GM23248 (cell line): ENCODE data around the gene AP3B1. TPM values are rescaled to one million over a fixed set of nuclear protein-coding genes. Genes with fewer than 3 reads are reported as not detected.

Experiments used
- DNase-seq: peaks from one replicate; pipeline ENCODE4 v3.0.0-alpha.2; 2015
- H2AFZ ChIP-seq: fragments of 200-600 bp; sonication (generic); 2 replicates; pipeline ENCODE4 v1.6.1; 2016; ENCODE audit warnings: antibody characterized with exemption
- H3F3A ChIP-seq: fragments of 200-600 bp; sonication (generic); 2 replicates; pipeline ENCODE4 v1.6.1; 2016; ENCODE audit warnings: mild to moderate bottlenecking, antibody characterized with exemption, mixed run types; ENCODE audit not compliant: insufficient read depth
- H3K27ac ChIP-seq: fragments of 200-600 bp; sonication (generic); 2 replicates; pipeline ENCODE4 v1.5.1; 2016; ENCODE audit warnings: mild to moderate bottlenecking
- H3K27me3 ChIP-seq: fragments of 200-600 bp; sonication (generic); replicated peaks from 2 replicates; pipeline ENCODE4 v1.6.1; 2016; ENCODE audit warnings: mild to moderate bottlenecking; ENCODE audit not compliant: insufficient read depth
- H3K36me3 ChIP-seq: fragments of 200-600 bp; sonication (generic); 2 replicates; pipeline ENCODE4 v1.6.1; 2016; ENCODE audit warnings: low read depth, mild to moderate bottlenecking
- H3K4me1 ChIP-seq: fragments of 200-600 bp; sonication (generic); 2 replicates; pipeline ENCODE4 v1.6.1; 2016; ENCODE audit warnings: mild to moderate bottlenecking; ENCODE audit not compliant: insufficient read depth
- H3K4me2 ChIP-seq: fragments of 200-600 bp; sonication (generic); one replicate; pipeline ENCODE4 v1.6.1; 2016; ENCODE audit warnings: mild to moderate bottlenecking; ENCODE audit not compliant: unreplicated experiment
- H3K4me3 ChIP-seq: fragments of 200-600 bp; sonication (generic); 2 replicates; pipeline ENCODE4 v1.5.1; 2016; ENCODE audit warnings: mild to moderate bottlenecking
- H3K79me2 ChIP-seq: fragments of 200-600 bp; sonication (generic); 2 replicates; pipeline ENCODE4 v1.6.1; 2016; ENCODE audit warnings: mild to moderate bottlenecking; ENCODE audit not compliant: insufficient read depth
- H3K9ac ChIP-seq: fragments of 200-600 bp; sonication (generic); 2 replicates; pipeline ENCODE4 v1.6.1; 2016; ENCODE audit warnings: mild to moderate bottlenecking
- H3K9me2 ChIP-seq: fragments of 200-600 bp; sonication (generic); 2 replicates; pipeline ENCODE4 v1.6.1; 2016; ENCODE audit warnings: mixed run types, mild to moderate bottlenecking, moderate library complexity; ENCODE audit not compliant: insufficient read depth
- H3K9me3 ChIP-seq: fragments of 200-600 bp; sonication (generic); one replicate; pipeline ENCODE4 v1.6.1; 2017; ENCODE audit warnings: low read depth
- H4K20me1 ChIP-seq: fragments of 200-600 bp; sonication (generic); 2 replicates; pipeline ENCODE4 v1.6.0; 2016; ENCODE audit not compliant: insufficient read depth
- EZH2 ChIP-seq: fragments of 200-600 bp; sonication (generic); IDR thresholded peaks from 2 replicates; pipeline ENCODE4 v1.6.1; 2018; ENCODE audit warnings: antibody characterized with exemption, mild to moderate bottlenecking; ENCODE audit not compliant: insufficient read depth, poor library complexity, severe bottlenecking
- EZH2phosphoT487 ChIP-seq: fragments of 200-600 bp; sonication (generic); IDR thresholded peaks from 2 replicates; pipeline ENCODE4 v1.6.1; 2018; ENCODE audit warnings: antibody characterized with exemption, moderate library complexity, mild to moderate bottlenecking, low read depth; ENCODE audit not compliant: insufficient read depth
- WGBS, 2 experiments: methylation state at CpG; one replicate each; pipeline ENCODE4 v1.1.6; 2015 to 2017; ENCODE audit warnings: low lambda C conversion rate in 2 of 2, low coverage in 1 of 2; ENCODE audit errors: missing lambda C conversion rate in 2 of 2; 5-methylcytosine and 5-hydroxymethylcytosine counted together
- in situ Hi-C: fragments of 300-500 bp; cut with MboI; formaldehyde crosslinking; loops from 2 replicates; pipeline ENCODE4 v1.15.0; 2020
- polyA plus RNA-seq: library from polyadenylated mRNA; unstranded; fragments of >200 nt; fragmentation: Nextera tagmentation; extraction: Ambion mirVana; gene quantifications from 2 replicates; pipeline ENCODE4 v1.2.1, GENCODE V29; 2016
- total RNA-seq: library from RNA; depleted of rRNA; stranded (reverse); fragments of >200 nt; shearing (Covaris generic); gene quantifications from 2 replicates; pipeline ENCODE4 v1.2.3, GENCODE V29; 2014

Gene AP3B1
- total and polyA plus RNA-seq, 2 experiments from 2014 or later, result 40.3 to 49.7 TPM

- H3K36me3 ChIP-seq, result no peaks in the 10 kb centered on the region
- H3K4me2 ChIP-seq, result no peak overlapping the region
- no peak overlapping the region for H3K9ac ChIP-seq
- TF ChIP-seq EZH2 (no peak), EZH2phosphoT487 (no peak)
- no peak for DNase-seq
- H4K20me1 ChIP-seq, result no peaks in the 10 kb centered on the region
- H3K79me2 ChIP-seq, result no peaks in the 10 kb centered on the region
- no peaks in the 10 kb centered on the region for H3K27me3 ChIP-seq
- no peak overlapping the region for H3K27ac ChIP-seq
- H3K9me2 ChIP-seq, result no peaks in the 10 kb centered on the region
- no peak overlapping the region for H3K4me3 ChIP-seq
- H3F3A ChIP-seq, result peaks cover 5% of the 10 kb centered on the region; the same call in 1 of the 2 replicates
- H3K4me1 ChIP-seq, result no peaks in the 10 kb centered on the region
- no peaks in the 10 kb centered on the region for H3K9me3 ChIP-seq
- H2AFZ ChIP-seq, result no peak overlapping the region
- WGBS, 2 experiments, result 95 to 98% methylated on average over 5 of the region's 5 CpGs
- in situ Hi-C loops, result no loop called here
Observed at GRCh38 chr5:78019744-78020143, 274.8 kb downstream of the AP3B1 start.

GRCh38 chr5:78016863-78017529 lies 277.5 kb downstream of the AP3B1 start:
- H3K36me3 ChIP-seq, result no peaks in the 10 kb centered on the region
- in situ Hi-C loops, result no loop called here
- peaks cover 5% of the 10 kb centered on the region; the same call in 1 of the 2 replicates for H3F3A ChIP-seq
- no peaks in the 10 kb centered on the region for H3K9me3 ChIP-seq
- no peak overlapping the region for H2AFZ ChIP-seq
- H3K9me2 ChIP-seq, result no peaks in the 10 kb centered on the region
- no peak overlapping the region for H3K4me3 ChIP-seq
- H3K9ac ChIP-seq, result no peak overlapping the region
- H4K20me1 ChIP-seq, result no peaks in the 10 kb centered on the region
- H3K79me2 ChIP-seq, result no peaks in the 10 kb centered on the region
- no peak for TF ChIP-seq EZH2phosphoT487
- no peak for TF ChIP-seq EZH2
- H3K4me2 ChIP-seq, result no peak overlapping the region
- H3K4me1 ChIP-seq, result no peaks in the 10 kb centered on the region
- no peaks in the 10 kb centered on the region for H3K27me3 ChIP-seq
- DNase-seq, result no peak
- WGBS, 2 experiments, result 79 to 84% methylated on average over 3 of the region's 3 CpGs
- no peak overlapping the region for H3K27ac ChIP-seq

- H4K20me1 ChIP-seq, result no peaks in the 10 kb centered on the region
- no peaks in the 10 kb centered on the region for H3K36me3 ChIP-seq
- H3K4me3 ChIP-seq, result peak overlapping the region; percentile 53
- peak; percentile 94 for DNase-seq
- in situ Hi-C loops, result loop anchor here (10.0 kb wide), 1 partner anchor 135 kb away; no protein-coding TSS in a partner anchor
- H3K4me2 ChIP-seq, result peak overlapping the region; percentile 78
- no peaks in the 10 kb centered on the region for H3K27me3 ChIP-seq
- H3K9me3 ChIP-seq, result no peaks in the 10 kb centered on the region
- peaks cover 18% of the 10 kb centered on the region for H3F3A ChIP-seq
- WGBS, 2 experiments, result 24 to 28% methylated on average over 5 of the region's 5 CpGs
- TF ChIP-seq EZH2phosphoT487 (no peak), EZH2 (no peak)
- peaks cover 13% of the 10 kb centered on the region for H3K4me1 ChIP-seq
- H3K9ac ChIP-seq, result peak overlapping the region; percentile 50
- H2AFZ ChIP-seq, result peak overlapping the region; percentile 28
- H3K27ac ChIP-seq, result peak overlapping the region; percentile 55
- H3K9me2 ChIP-seq, result no peaks in the 10 kb centered on the region
- no peaks in the 10 kb centered on the region for H3K79me2 ChIP-seq
Observed at GRCh38 chr5:78009937-78010527, 284.5 kb downstream of the AP3B1 start.

- peaks cover 18% of the 10 kb centered on the region for H3F3A ChIP-seq
- H3K4me1 ChIP-seq, result peaks cover 19% of the 10 kb centered on the region
- H3K4me2 ChIP-seq, result no peak overlapping the region
- H3K9ac ChIP-seq, result no peak overlapping the region
- H3K79me2 ChIP-seq, result no peaks in the 10 kb centered on the region
- no peak overlapping the region for H2AFZ ChIP-seq
- WGBS, 2 experiments, result 60 to 68% methylated on average over 1 of the region's 1 CpG
- no peaks in the 10 kb centered on the region for H3K9me2 ChIP-seq
- no peak for TF ChIP-seq EZH2
- TF ChIP-seq EZH2phosphoT487, result no peak
- H3K4me3 ChIP-seq, result no peak overlapping the region
- H3K27ac ChIP-seq, result no peak overlapping the region
- in situ Hi-C loops, result loop anchor here (10.0 kb wide), 1 partner anchor 134 kb away; no protein-coding TSS in a partner anchor
- no peaks in the 10 kb centered on the region for H3K9me3 ChIP-seq
- H3K27me3 ChIP-seq, result no peaks in the 10 kb centered on the region
- no peaks in the 10 kb centered on the region for H3K36me3 ChIP-seq
- DNase-seq, result peak; percentile 65
- no peaks in the 10 kb centered on the region for H4K20me1 ChIP-seq
Observed at GRCh38 chr5:78008356-78008967, 286.0 kb downstream of the AP3B1 start.
